A549 (cell line): ENCODE measurements around the gene PUS1. TPM values are rescaled to one million over a fixed set of nuclear protein-coding genes. Genes with fewer than 3 reads are reported as not detected.

ENCODE experiments used
- ATAC-seq, 2 experiments: fragments of 200-7000 bp in 1 of 2; fragments of >200 bp in 1 of 2; cut with Nextera tagmentation in 1 of 2; cut with Tn5 transposase in 1 of 2; 3 replicates each; pipeline versions ENCODE4 v1.8.0 to v1.9.1; 2018 to 2020; ENCODE audit warnings: mild to moderate bottlenecking in 1 of 2, moderate library complexity in 1 of 2
- CTCF ChIA-PET: fragments of 300-600 bp; sonication (Branson Sonifier 250); formaldehyde crosslinking; extraction: SDS; loops from one replicate; lab custom pipeline; 2021; ENCODE audit warnings: antibody characterized with exemption, inconsistent platforms; lab: Yijun Ruan, JAX
- POLR2A ChIA-PET: fragments of 350-600 bp; formaldehyde crosslinking; extraction: SDS; loops from one replicate; lab custom pipeline; 2021; ENCODE audit warnings: antibody characterized with exemption, inconsistent platforms; lab: Yijun Ruan, JAX
- DNase-seq, 2 experiments: peaks; one replicate each; pipeline versions ENCODE4 v3.0.0 to v3.0.0-alpha.2; 2011 to 2016; ENCODE audit warnings: low read depth in 1 of 2, low spot score in 1 of 2
- FAIRE-seq: peaks from 2 replicates; lab custom pipeline; 2011; peaks lifted over from hg19 to GRCh38; lab: Jason Lieb, UNC
- H3K27ac ChIP-seq, 2 experiments: fragments of >200 bp; sonication (Bioruptor Twin); formaldehyde crosslinking; 3 replicates each; pipeline ENCODE4 v1.5.1; 2016 to 2017
- H3K4me1 ChIP-seq: fragments of >200 bp; sonication (Bioruptor Twin); formaldehyde crosslinking; 3 replicates; pipeline ENCODE4 v1.6.1; 2016
- H3K4me2 ChIP-seq: fragments of >200 bp; sonication (Bioruptor Twin); formaldehyde crosslinking; 3 replicates; pipeline ENCODE4 v1.6.1; 2016
- H3K4me3 ChIP-seq: fragments of >200 bp; sonication (Bioruptor Twin); formaldehyde crosslinking; 3 replicates; pipeline ENCODE4 v1.5.1; 2016
- H3K9me3 ChIP-seq: fragments of >200 bp; sonication (Bioruptor Twin); formaldehyde crosslinking; 3 replicates; pipeline ENCODE4 v1.6.1; 2016
- ATOH8 ChIP-seq: fragments of 250-450 bp; sonication (Bioruptor Pico); IDR thresholded peaks from 2 replicates; pipeline ENCODE4 v1.5.0; 2020; ENCODE audit warnings: low read depth, mild to moderate bottlenecking, moderate library complexity
- BCL3 ChIP-seq: fragments of >200 bp; sonication (Bioruptor Twin); formaldehyde crosslinking; IDR thresholded peaks from 3 replicates; pipeline ENCODE4 v1.6.1; 2016
- BHLHE40 ChIP-seq: IDR thresholded peaks from 2 replicates; pipeline ENCODE4 v1.6.1; 2012; ENCODE audit warnings: low read depth, low read length, inconsistent platforms
- CBX2 ChIP-seq: fragments of 200-600 bp; sonication (generic); IDR thresholded peaks from 2 replicates; pipeline ENCODE4 v1.6.1; 2016; ENCODE audit warnings: low read depth, mild to moderate bottlenecking, borderline replicate concordance
- CBX8 ChIP-seq: fragments of 200-600 bp; sonication (generic); IDR thresholded peaks from 2 replicates; pipeline ENCODE4 v1.6.1; 2016
- CEBPB ChIP-seq, 2 experiments: fragments of >200 bp in 1 of 2; sonication (Bioruptor Twin) in 1 of 2; formaldehyde crosslinking in 1 of 2; IDR thresholded peaks; 2 replicates each; pipeline ENCODE4 v1.6.1; 2012 to 2016
- CHD4 ChIP-seq: fragments of 200-600 bp; sonication (generic); IDR thresholded peaks from 2 replicates; pipeline ENCODE4 v1.6.1; 2016; ENCODE audit warnings: antibody characterized with exemption, mild to moderate bottlenecking, borderline replicate concordance
- EP300 ChIP-seq, 2 experiments: fragments of >200 bp; sonication (Bioruptor Twin); formaldehyde crosslinking; IDR thresholded peaks; 2 replicates in 1 of 2; 3 replicates in 1 of 2; pipeline ENCODE4 v1.6.1; 2016 to 2017
- ESRRA ChIP-seq: fragments of 150-350 bp; IDR thresholded peaks from 2 replicates; pipeline ENCODE4 v1.6.1; 2014; ENCODE audit warnings: mild to moderate bottlenecking, low read length, borderline replicate concordance
- FOSB ChIP-seq: fragments of 250-450 bp; sonication (Bioruptor Pico); IDR thresholded peaks from 2 replicates; pipeline ENCODE4 v1.5.0; 2020; ENCODE audit warnings: mild to moderate bottlenecking, moderate library complexity
- FOSL2 ChIP-seq, 2 experiments: fragments of 450-650 bp in 1 of 2; fragments of >200 bp in 1 of 2; sonication (Bioruptor Twin) in 1 of 2; formaldehyde crosslinking; IDR thresholded peaks; 2 replicates each; pipeline versions ENCODE4 v1.5.0 to v1.6.1; 2016 to 2020; ENCODE audit warnings: mild to moderate bottlenecking in 1 of 2, moderate library complexity in 1 of 2
- FOXS1 ChIP-seq: fragments of 250-450 bp; sonication (Bioruptor Pico); IDR thresholded peaks from 2 replicates; pipeline ENCODE4 v1.5.0; 2020; ENCODE audit warnings: mild to moderate bottlenecking, moderate library complexity
- HDAC2 ChIP-seq: fragments of 200-600 bp; sonication (generic); IDR thresholded peaks from 2 replicates; pipeline ENCODE4 v1.6.1; 2016
- HEYL ChIP-seq: fragments of 250-450 bp; sonication (Bioruptor Pico); IDR thresholded peaks from 2 replicates; pipeline ENCODE4 v1.8.0; 2021; ENCODE audit warnings: mild to moderate bottlenecking, moderate library complexity
- HOXB13 ChIP-seq: fragments of 250-450 bp; sonication (Bioruptor Pico); IDR thresholded peaks from 2 replicates; pipeline ENCODE4 v1.5.0; 2020; ENCODE audit warnings: low read depth, mild to moderate bottlenecking, moderate library complexity
- HOXB5 ChIP-seq: fragments of 250-450 bp; sonication (Bioruptor Pico); IDR thresholded peaks from 2 replicates; pipeline ENCODE4 v1.5.0; 2020; ENCODE audit warnings: mild to moderate bottlenecking, moderate library complexity
- JUN ChIP-seq, 2 experiments: fragments of >200 bp; sonication (Bioruptor Twin); formaldehyde crosslinking; IDR thresholded peaks; 2 replicates in 1 of 2; 3 replicates in 1 of 2; pipeline ENCODE4 v1.6.1; 2016 to 2017
- MAFK ChIP-seq: fragments of 450-650 bp; IDR thresholded peaks from 2 replicates; pipeline ENCODE4 v1.6.1; 2014; ENCODE audit not compliant: partially characterized antibody
- MYC ChIP-seq: IDR thresholded peaks from 2 replicates; pipeline ENCODE4 v1.6.1; 2012; ENCODE audit warnings: mild to moderate bottlenecking, inconsistent platforms, low read length, improper control_type of control experiment, borderline replicate concordance
- NPAS2 ChIP-seq: fragments of 250-450 bp; sonication (Bioruptor Pico); IDR thresholded peaks from 2 replicates; pipeline ENCODE4 v1.8.0; 2022; ENCODE audit warnings: mild to moderate bottlenecking, moderate library complexity, borderline replicate concordance
- PHF8 ChIP-seq: fragments of 200-600 bp; sonication (generic); IDR thresholded peaks from 2 replicates; pipeline ENCODE4 v1.6.1; 2016; ENCODE audit warnings: low read depth, mild to moderate bottlenecking, antibody characterized with exemption, moderate library complexity, borderline replicate concordance
- POLR2A ChIP-seq: IDR thresholded peaks from 2 replicates; pipeline ENCODE4 v1.6.1; 2012; ENCODE audit warnings: mild to moderate bottlenecking, low read length
- RARB ChIP-seq: fragments of 250-450 bp; sonication (Bioruptor Pico); IDR thresholded peaks from 2 replicates; pipeline ENCODE4 v1.8.0; 2021; ENCODE audit warnings: mild to moderate bottlenecking, moderate library complexity
- RFX5 ChIP-seq: fragments of 450-650 bp; IDR thresholded peaks from 2 replicates; pipeline ENCODE4 v1.7.1; 2014; ENCODE audit warnings: antibody characterized with exemption, mild to moderate bottlenecking, moderate library complexity
- RNF2 ChIP-seq: fragments of 200-600 bp; sonication (generic); IDR thresholded peaks from 2 replicates; pipeline ENCODE4 v1.6.1; 2016; ENCODE audit warnings: low read depth, mild to moderate bottlenecking, antibody characterized with exemption, moderate library complexity, borderline replicate concordance
- SMC3 ChIP-seq: fragments of >200 bp; sonication (Bioruptor Twin); formaldehyde crosslinking; IDR thresholded peaks from 3 replicates; pipeline ENCODE4 v1.6.1; 2018; ENCODE audit warnings: inconsistent platforms
- SREBF2 ChIP-seq: fragments of 450-650 bp; IDR thresholded peaks from 2 replicates; pipeline ENCODE4 v1.6.1; 2014; ENCODE audit warnings: mild to moderate bottlenecking, moderate library complexity
- TFCP2L1 ChIP-seq: fragments of 250-450 bp; sonication (Bioruptor Pico); IDR thresholded peaks from 2 replicates; pipeline ENCODE4 v1.5.0; 2021; ENCODE audit warnings: mild to moderate bottlenecking
- TP53 ChIP-seq: fragments of 250-450 bp; sonication (Bioruptor Pico); IDR thresholded peaks from 2 replicates; pipeline ENCODE4 v1.5.0; 2021; ENCODE audit warnings: mild to moderate bottlenecking, moderate library complexity
- ZNF302 ChIP-seq: fragments of 250-450 bp; sonication (Bioruptor Pico); IDR thresholded peaks from 2 replicates; pipeline ENCODE4 v1.9.0; 2021; ENCODE audit warnings: inconsistent platforms, mild to moderate bottlenecking, moderate library complexity
- WGBS: methylation state at CpG from one replicate; pipeline ENCODE4 v1.1.6; 2017; ENCODE audit errors: missing lambda C conversion rate; 5-methylcytosine and 5-hydroxymethylcytosine counted together
- polyA plus RNA-seq, 4 experiments: library from polyadenylated mRNA; depleted of rRNA in 3 of 4; stranded (reverse); fragments of >200 nt; fragmentation: RNase III in 1 of 4; extraction: RNeasy Plus Mini Kit Qiagen cat#74134 plus additional on column Dnase treatment in 1 of 4; gene quantifications; 2 replicates in 3 of 4; 3 replicates in 1 of 4; pipeline ENCODE4 v1.2.3, GENCODE V29; 2011 to 2017
- TF ChIP-seq, protein P1 (sequence below): IDR thresholded peaks from 2 replicates; pipeline ENCODE4 v1.6.1; 2012; ENCODE audit warnings: low read depth, borderline replicate concordance
- TF ChIP-seq, protein P2 (sequence below): fragments of 250-450 bp; sonication (Bioruptor Pico); IDR thresholded peaks from 2 replicates; pipeline ENCODE4 v1.5.0; 2021; ENCODE audit warnings: mild to moderate bottlenecking, moderate library complexity, borderline replicate concordance
- TF ChIP-seq, protein P3 (sequence below): IDR thresholded peaks from 2 replicates; pipeline ENCODE4 v1.6.1; 2012
- TF ChIP-seq, protein P4 (sequence below): IDR thresholded peaks from 2 replicates; pipeline ENCODE4 v1.6.1; 2012
- TF ChIP-seq, protein P5 (sequence below): fragments of 450-650 bp; IDR thresholded peaks from 2 replicates; pipeline ENCODE4 v1.6.1; 2014; ENCODE audit warnings: antibody characterized with exemption

Gene PUS1
- polyA plus RNA-seq, 2 of the 4 experiments (the other 2 are of a cell fraction) = 51.1 to 62.8 TPM

GRCh38 chr12:131896080-131896810 lies 32.8 kb upstream of the PUS1 start:
- no peak for FAIRE-seq
- no peak for TF ChIP-seq RFX5
- TF ChIP-seq NPAS2 (CRISPR knock-in tag) = no peak
- no peak for TF ChIP-seq CBX2
- TF ChIP-seq ATOH8 (CRISPR knock-in tag) = peak; percentile 90; the same call in 1 of the 2 replicates
- no peak for TF ChIP-seq BHLHE40
- TF ChIP-seq, protein P1, sequence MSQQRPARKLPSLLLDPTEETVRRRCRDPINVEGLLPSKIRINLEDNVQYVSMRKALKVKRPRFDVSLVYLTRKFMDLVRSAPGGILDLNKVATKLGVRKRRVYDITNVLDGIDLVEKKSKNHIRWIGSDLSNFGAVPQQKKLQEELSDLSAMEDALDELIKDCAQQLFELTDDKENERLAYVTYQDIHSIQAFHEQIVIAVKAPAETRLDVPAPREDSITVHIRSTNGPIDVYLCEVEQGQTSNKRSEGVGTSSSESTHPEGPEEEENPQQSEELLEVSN = no peak
- TF ChIP-seq HDAC2 = no peak
- TF ChIP-seq HOXB13 (CRISPR knock-in tag) = no peak
- peak; percentile 76 for TF ChIP-seq TFCP2L1 (CRISPR knock-in tag)
- TF ChIP-seq FOSB (CRISPR knock-in tag) = no peak
- peak; percentile 22 for TF ChIP-seq POLR2A
- TF ChIP-seq CEBPB (IDR thresholded peaks at IDR 0.05) = no peak
- no peak for TF ChIP-seq ESRRA
- no peak for TF ChIP-seq RNF2
- 0 out of 5 replicates have a peak, but pooled peaks of 1 of the 2 experiments have one; percentile 6 for TF ChIP-seq EP300 (IDR thresholded peaks at IDR 0.05)
- TF ChIP-seq CHD4 = no peak
- peak in 1 of 2 experiments; percentile 76; a peak in 2 of 5 replicates for TF ChIP-seq JUN (IDR thresholded peaks at IDR 0.05)
- TF ChIP-seq, protein P2, sequence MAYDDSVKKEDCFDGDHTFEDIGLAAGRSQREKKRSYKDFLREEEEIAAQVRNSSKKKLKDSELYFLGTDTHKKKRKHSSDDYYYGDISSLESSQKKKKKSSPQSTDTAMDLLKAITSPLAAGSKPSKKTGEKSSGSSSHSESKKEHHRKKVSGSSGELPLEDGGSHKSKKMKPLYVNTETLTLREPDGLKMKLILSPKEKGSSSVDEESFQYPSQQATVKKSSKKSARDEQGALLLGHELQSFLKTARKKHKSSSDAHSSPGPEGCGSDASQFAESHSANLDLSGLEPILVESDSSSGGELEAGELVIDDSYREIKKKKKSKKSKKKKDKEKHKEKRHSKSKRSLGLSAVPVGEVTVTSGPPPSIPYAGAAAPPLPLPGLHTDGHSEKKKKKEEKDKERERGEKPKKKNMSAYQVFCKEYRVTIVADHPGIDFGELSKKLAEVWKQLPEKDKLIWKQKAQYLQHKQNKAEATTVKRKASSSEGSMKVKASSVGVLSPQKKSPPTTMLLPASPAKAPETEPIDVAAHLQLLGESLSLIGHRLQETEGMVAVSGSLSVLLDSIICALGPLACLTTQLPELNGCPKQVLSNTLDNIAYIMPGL (CRISPR knock-in tag) = peak; percentile 33; the same call in 1 of the 2 replicates
- peak; percentile 55; the same call in 1 of the 2 replicates for TF ChIP-seq HOXB5 (CRISPR knock-in tag)
- TF ChIP-seq MAFK = peak; percentile 99
- TF ChIP-seq, protein P3, sequence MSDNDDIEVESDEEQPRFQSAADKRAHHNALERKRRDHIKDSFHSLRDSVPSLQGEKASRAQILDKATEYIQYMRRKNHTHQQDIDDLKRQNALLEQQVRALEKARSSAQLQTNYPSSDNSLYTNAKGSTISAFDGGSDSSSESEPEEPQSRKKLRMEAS = peak; percentile 83
- no peak for TF ChIP-seq RARB
- TF ChIP-seq HEYL (CRISPR knock-in tag) = no peak
- TF ChIP-seq PHF8 = peak; percentile 38; the same call in 1 of the 2 replicates
- TF ChIP-seq MYC = no peak
- TF ChIP-seq, protein P4, sequence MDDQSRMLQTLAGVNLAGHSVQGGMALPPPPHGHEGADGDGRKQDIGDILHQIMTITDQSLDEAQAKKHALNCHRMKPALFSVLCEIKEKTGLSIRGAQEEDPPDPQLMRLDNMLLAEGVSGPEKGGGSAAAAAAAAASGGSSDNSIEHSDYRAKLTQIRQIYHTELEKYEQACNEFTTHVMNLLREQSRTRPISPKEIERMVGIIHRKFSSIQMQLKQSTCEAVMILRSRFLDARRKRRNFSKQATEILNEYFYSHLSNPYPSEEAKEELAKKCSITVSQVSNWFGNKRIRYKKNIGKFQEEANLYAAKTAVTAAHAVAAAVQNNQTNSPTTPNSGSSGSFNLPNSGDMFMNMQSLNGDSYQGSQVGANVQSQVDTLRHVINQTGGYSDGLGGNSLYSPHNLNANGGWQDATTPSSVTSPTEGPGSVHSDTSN = no peak
- TF ChIP-seq ZNF302 (CRISPR knock-in tag) = no peak
- no peak for TF ChIP-seq TP53 (CRISPR knock-in tag)
- TF ChIP-seq SMC3 = no peak
- no peak for TF ChIP-seq CBX8
- TF ChIP-seq, protein P5, sequence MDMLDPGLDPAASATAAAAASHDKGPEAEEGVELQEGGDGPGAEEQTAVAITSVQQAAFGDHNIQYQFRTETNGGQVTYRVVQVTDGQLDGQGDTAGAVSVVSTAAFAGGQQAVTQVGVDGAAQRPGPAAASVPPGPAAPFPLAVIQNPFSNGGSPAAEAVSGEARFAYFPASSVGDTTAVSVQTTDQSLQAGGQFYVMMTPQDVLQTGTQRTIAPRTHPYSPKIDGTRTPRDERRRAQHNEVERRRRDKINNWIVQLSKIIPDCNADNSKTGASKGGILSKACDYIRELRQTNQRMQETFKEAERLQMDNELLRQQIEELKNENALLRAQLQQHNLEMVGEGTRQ = no peak; the same call in 1 of the 2 replicates
- 0 out of 2 replicates have a peak, but pooled peaks have one; percentile 31 for TF ChIP-seq FOXS1
- no peak for TF ChIP-seq BCL3
- TF ChIP-seq FOSL2 (IDR thresholded peaks at IDR 0.05) = no peak
- TF ChIP-seq FOSL2 (CRISPR knock-in tag; IDR thresholded peaks at IDR 0.05) = peak; percentile 67
- no peak for TF ChIP-seq SREBF2

More at GRCh38 chr12:131896080-131896810, 32.8 kb upstream of the PUS1 start:
- Histone ChIP-seq H3K9me3 (no peaks in the 10 kb centered on the region), H3K4me1 (peaks cover 37% of the 10 kb centered on the region), H3K4me2 (peak overlapping the region; percentile 100), H3K27ac (peak overlapping the region; percentile 98 to 99), H3K4me3 (peak overlapping the region; percentile 93)
- DNase-seq = peak; percentile 94 to 95
- 3% methylated on average over 14 of the region's 39 CpGs for WGBS
- ChIA-PET CTCF (interaction anchor here (0.8 to 2.5 kb wide), 4 partner anchors 8 to 45 kb away, joined by 3 to 7 read pairs (median 3); no protein-coding TSS in a partner anchor), POLR2A (interaction anchor here (1.0 to 1.4 kb wide), 4 partner anchors 31 to 42 kb away, joined by 3 to 5 read pairs (median 4); no protein-coding TSS in a partner anchor)
- ATAC-seq = peak; percentile 73 to 90
